ENCODE results near the gene CFAP74. TPM values are rescaled to one million over a fixed set of nuclear protein-coding genes. Genes with fewer than 3 reads are reported as not detected.

Gene CFAP74
- total and polyA plus RNA-seq, 2 of the 13 experiments (the other 11 are each of a cell fraction or from before 2014, with no cell fraction given), result 0.27 to 0.62 TPM

- peak; percentile 97 for TF ChIP-seq GMEB1 (CRISPR knock-in tag; IDR thresholded peaks at IDR 0.05; ENCODE audit: borderline replicate concordance)
- no peak for TF ChIP-seq ZMAT5 (CRISPR knock-in tag; IDR thresholded peaks at IDR 0.05; ENCODE audit: borderline replicate concordance, low read depth)
- TF ChIP-seq ZSCAN12 (CRISPR knock-in tag; IDR thresholded peaks at IDR 0.05), result 0 out of 2 replicates have a peak, but pooled peaks have one; percentile 62
- 0 out of 2 replicates have a peak, but pooled peaks have one; percentile 22 for TF ChIP-seq BRF2 (CRISPR knock-in tag; IDR thresholded peaks at IDR 0.05)
- peak; percentile 97 for TF ChIP-seq ZBTB14 (CRISPR knock-in tag; IDR thresholded peaks at IDR 0.05)
- no peak for TF ChIP-seq PTBP1 (IDR thresholded peaks at IDR 0.05; ENCODE audit: low read depth, low read length, poor library complexity, severe bottlenecking)
- TF ChIP-seq PHF8 (CRISPR knock-in tag; IDR thresholded peaks at IDR 0.05), result peak; percentile 55; the same call in 1 of the 2 replicates
- no peak for TF ChIP-seq ZNF180 (CRISPR knock-in tag; IDR thresholded peaks at IDR 0.05; ENCODE audit: borderline replicate concordance, low read depth)
- TF ChIP-seq ZNF768 (CRISPR knock-in tag; IDR thresholded peaks at IDR 0.05), result no peak
- no peak for TF ChIP-seq ZNF33A (CRISPR knock-in tag; IDR thresholded peaks at IDR 0.05; ENCODE audit: borderline replicate concordance)
- no peak for TF ChIP-seq CEBPG (CRISPR knock-in tag; IDR thresholded peaks at IDR 0.05)
- peak; percentile 58; the same call in 1 of the 2 replicates for TF ChIP-seq YEATS2 (CRISPR knock-in tag; IDR thresholded peaks at IDR 0.05; ENCODE audit: borderline replicate concordance)
- TF ChIP-seq CBFB (CRISPR knock-in tag; IDR thresholded peaks at IDR 0.05), result 0 out of 2 replicates have a peak, but pooled peaks have one; percentile 20
- peak; percentile 71; the same call in 1 of the 2 replicates for TF ChIP-seq ZBTB2 (CRISPR knock-in tag; IDR thresholded peaks at IDR 0.05; ENCODE audit: low read depth)
- no peak for TF ChIP-seq ZNF530 (CRISPR knock-in tag; IDR thresholded peaks at IDR 0.05; ENCODE audit: low read depth)
- peak; percentile 63 for TF ChIP-seq SAP130 (CRISPR knock-in tag; IDR thresholded peaks at IDR 0.05; ENCODE audit: low read depth)
- TF ChIP-seq E2F5 (CRISPR knock-in tag; conservative IDR thresholded peaks at IDR 0.05), result no peak
- TF ChIP-seq ZNF235 (CRISPR knock-in tag; IDR thresholded peaks at IDR 0.05; ENCODE audit: borderline replicate concordance), result peak; percentile 21; the same call in 1 of the 2 replicates
- peak; percentile 46; the same call in 1 of the 2 replicates for TF ChIP-seq MED1 (CRISPR knock-in tag; IDR thresholded peaks at IDR 0.05)
- TF ChIP-seq SALL1 (CRISPR knock-in tag; IDR thresholded peaks at IDR 0.05), result peak; percentile 21; the same call in 1 of the 2 replicates
Measured at GRCh38 chr1:1890506-1891348, 112.9 kb downstream of the CFAP74 start, which contains the start of gene GNB1 (continued).

Data from HepG2 (cell line).